Suprapubic skin (tissue), 4 donors: ENCODE data around the gene HIF3A.

Source experiments
- POLR2A ChIP-seq, 2 donors: fragments of 450-650 bp; IDR thresholded peaks; one replicate each; pipeline ENCODE4 v1.6.1; 2017; ENCODE audit warnings: antibody characterized with exemption in 2 of 2, mild to moderate bottlenecking in 2 of 2, moderate library complexity in 2 of 2
- POLR2AphosphoS5 ChIP-seq, 3 donors: sonication (generic); formaldehyde crosslinking; IDR thresholded peaks; one replicate each; pipeline ENCODE4 v1.6.1; 2017; ENCODE audit warnings: antibody characterized with exemption in 3 of 3

DNA sequence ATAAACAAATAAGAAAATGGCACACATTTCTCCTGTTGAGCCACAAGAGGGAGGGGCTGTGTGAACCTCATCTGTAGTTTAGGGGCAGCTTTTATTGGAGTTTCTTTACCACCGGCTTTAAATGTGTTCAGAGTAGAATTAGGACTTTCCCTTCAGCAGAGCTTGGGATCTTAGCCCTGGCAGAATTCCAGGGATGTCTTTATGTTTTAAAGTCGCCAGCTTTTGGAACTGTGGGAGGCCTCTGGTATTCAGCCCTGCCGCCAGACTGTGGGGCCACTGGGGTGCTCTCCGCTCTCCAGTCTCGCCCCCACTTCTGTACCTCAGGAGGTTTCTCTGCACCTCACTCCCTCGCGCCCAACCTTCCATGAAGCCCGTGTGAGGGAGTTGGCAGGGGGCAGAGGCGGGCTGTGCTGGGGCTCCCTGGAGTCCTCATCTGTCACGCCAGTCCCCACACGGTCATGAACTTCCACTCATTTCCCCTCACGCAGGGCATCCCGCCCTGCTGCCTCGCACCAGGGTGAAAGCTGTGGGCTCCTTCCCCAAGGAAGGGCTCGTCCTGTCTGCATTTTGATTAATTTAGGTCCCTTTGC lies 85.0 kb downstream of the HIF3A start:
- no peak for TF ChIP-seq POLR2A (IDR thresholded peaks at IDR 0.05)
- no peak for TF ChIP-seq POLR2AphosphoS5 (IDR thresholded peaks at IDR 0.05)
